IMR-90 (cell line): Measurements from ENCODE around the gene CDHR4. TPM values are rescaled to one million over a fixed set of nuclear protein-coding genes. Genes with fewer than 3 reads are reported as not detected.

ENCODE experiments used
- ATAC-seq: fragments of 200-7000 bp; cut with Tn5 transposase; 2 replicates; pipeline ENCODE4 v1.9.1; 2020; ENCODE audit warnings: low read depth, mild to moderate bottlenecking, moderate library complexity
- BruUV-seq: library from RNA; stranded (reverse); fragments of 400-500 nt; replicated peaks from 2 replicates; lab custom pipeline; 2021; lab: Mats Ljungman, UMichigan
- CTCF ChIA-PET: fragments of 300-600 bp; formaldehyde crosslinking; extraction: SDS; loops from one replicate; lab custom pipeline; 2021; ENCODE audit warnings: antibody characterized with exemption; lab: Yijun Ruan, JAX
- POLR2A ChIA-PET: fragments of 300-600 bp; sonication (Branson Sonifier 250); formaldehyde crosslinking; loops from one replicate; lab custom pipeline; 2022; ENCODE audit warnings: antibody characterized with exemption; ENCODE audit not compliant: unreplicated experiment; lab: Charles Lee
- DNase-seq: peaks from one replicate; pipeline ENCODE4 v3.0.0; 2013
- H2AFZ ChIP-seq: replicated peaks from 2 replicates; pipeline ENCODE3; 2013; ENCODE audit warnings: low read length, mild to moderate bottlenecking; ENCODE audit not compliant: poor library complexity
- H2AK5ac ChIP-seq: 2 replicates; pipeline ENCODE4 v1.6.1; 2013; ENCODE audit warnings: low read depth, low read length, inconsistent platforms
- H2AK9ac ChIP-seq: replicated peaks from 2 replicates; pipeline ENCODE3; 2013; ENCODE audit warnings: mild to moderate bottlenecking, low read depth, low read length, moderate library complexity; ENCODE audit not compliant: poor library complexity
- H2BK120ac ChIP-seq: 2 replicates; pipeline ENCODE4 v1.6.1; 2013; ENCODE audit warnings: low read depth, low read length, inconsistent platforms
- H2BK15ac ChIP-seq: 3 replicates; pipeline ENCODE4 v1.6.1; 2013; ENCODE audit warnings: low read depth, low read length, inconsistent platforms
- H2BK20ac ChIP-seq: 2 replicates; pipeline ENCODE4 v1.6.1; 2013; ENCODE audit warnings: low read depth, mild to moderate bottlenecking, inconsistent platforms, low read length, moderate library complexity
- H2BK5ac ChIP-seq: 2 replicates; pipeline ENCODE4 v1.6.1; 2013; ENCODE audit warnings: mild to moderate bottlenecking, low read depth, low read length, inconsistent platforms; ENCODE audit not compliant: poor library complexity, severe bottlenecking
- H3K14ac ChIP-seq: replicated peaks from 2 replicates; pipeline ENCODE4 v1.6.1; 2013; ENCODE audit warnings: low read depth, low read length, inconsistent platforms
- H3K18ac ChIP-seq: 2 replicates; pipeline ENCODE4 v1.6.1; 2013; ENCODE audit warnings: low read depth, low read length, control low read depth
- H3K23ac ChIP-seq: 2 replicates; pipeline ENCODE4 v1.6.1; 2013; ENCODE audit warnings: low read depth, low read length, inconsistent platforms
- H3K27ac ChIP-seq: 2 replicates; pipeline ENCODE4 v1.5.1; 2013; ENCODE audit warnings: mild to moderate bottlenecking, control low read depth, low read length; ENCODE audit not compliant: insufficient read depth
- H3K27me3 ChIP-seq: 2 replicates; pipeline ENCODE4 v1.6.1; 2013; ENCODE audit warnings: low read length; ENCODE audit not compliant: control insufficient read depth, insufficient read depth
- H3K36me3 ChIP-seq: 2 replicates; pipeline ENCODE4 v1.6.1; 2013; ENCODE audit warnings: low read length, mixed read lengths; ENCODE audit not compliant: control insufficient read depth, insufficient read depth
- H3K4ac ChIP-seq: 2 replicates; pipeline ENCODE4 v1.6.1; 2013; ENCODE audit warnings: low read depth, low read length, inconsistent platforms
- H3K4me1 ChIP-seq: 2 replicates; pipeline ENCODE4 v1.6.1; 2013; ENCODE audit warnings: low read length, mixed read lengths; ENCODE audit not compliant: control insufficient read depth, insufficient read depth
- H3K4me2 ChIP-seq: 2 replicates; pipeline ENCODE4 v1.6.1; 2013; ENCODE audit warnings: low read depth, mild to moderate bottlenecking, control low read depth, low read length, moderate library complexity
- H3K4me3 ChIP-seq: 2 replicates; pipeline ENCODE4 v1.5.1; 2013; ENCODE audit warnings: low read depth, mild to moderate bottlenecking, control low read depth, low read length, moderate library complexity; ENCODE audit not compliant: insufficient read depth
- H3K56ac ChIP-seq: 2 replicates; pipeline ENCODE4 v1.6.1; 2013; ENCODE audit warnings: low read length, inconsistent platforms; ENCODE audit not compliant: insufficient read depth; ENCODE audit errors: extremely low read depth
- H3K79me1 ChIP-seq, 2 experiments: 2 replicates each; pipeline ENCODE4 v1.6.1; 2013; ENCODE audit warnings: low read length in 2 of 2, inconsistent platforms in 1 of 2, low read depth in 1 of 2
- H3K9ac ChIP-seq: 2 replicates; pipeline ENCODE4 v1.6.1; 2013; ENCODE audit warnings: low read depth, low read length, control low read depth
- H3K9me1 ChIP-seq: 2 replicates; pipeline ENCODE4 v1.6.1; 2013; ENCODE audit warnings: low read length, inconsistent platforms; ENCODE audit not compliant: insufficient read depth
- H3K9me3 ChIP-seq: 2 replicates; pipeline ENCODE4 v1.6.1; 2013; ENCODE audit warnings: low read length; ENCODE audit not compliant: control insufficient read depth, insufficient read depth
- H4K20me1 ChIP-seq: 2 replicates; pipeline ENCODE4 v1.6.1; 2013; ENCODE audit warnings: low read length, inconsistent platforms; ENCODE audit not compliant: insufficient read depth
- H4K5ac ChIP-seq: 2 replicates; pipeline ENCODE4 v1.6.1; 2013; ENCODE audit warnings: mild to moderate bottlenecking, low read depth, low read length, control low read depth
- H4K8ac ChIP-seq, 2 experiments: 2 replicates each; pipeline ENCODE4 v1.6.1; 2013; ENCODE audit warnings: low read depth in 2 of 2, low read length in 2 of 2, control low read depth in 1 of 2, inconsistent platforms in 1 of 2
- H4K91ac ChIP-seq: 2 replicates; pipeline ENCODE4 v1.6.1; 2013; ENCODE audit warnings: low read depth, low read length, inconsistent platforms; ENCODE audit not compliant: insufficient read depth
- BHLHE40 ChIP-seq: fragments of 150-350 bp; IDR thresholded peaks from 2 replicates; pipeline ENCODE4 v1.6.1; 2016; ENCODE audit warnings: mild to moderate bottlenecking, low read depth, low read length
- CEBPB ChIP-seq: IDR thresholded peaks from 2 replicates; pipeline ENCODE4 v1.6.1; 2012; ENCODE audit warnings: low read depth, low read length, improper control_type of control experiment
- CHD1 ChIP-seq: IDR thresholded peaks from 2 replicates; pipeline ENCODE4 v1.6.1; 2012; ENCODE audit warnings: low read depth, low read length, improper control_type of control experiment
- CTCF ChIP-seq: conservative IDR thresholded peaks from 2 replicates; pipeline ENCODE4 v1.5.1; 2012; ENCODE audit warnings: mild to moderate bottlenecking, low read depth, low read length, improper control_type of control experiment
- FOS ChIP-seq: fragments of 150-350 bp; IDR thresholded peaks from 2 replicates; pipeline ENCODE4 v1.6.1; 2016; ENCODE audit warnings: low read depth, low read length
- MAFK ChIP-seq: IDR thresholded peaks from 2 replicates; pipeline ENCODE4 v1.6.1; 2012; ENCODE audit warnings: low read depth, low read length, improper control_type of control experiment
- MAZ ChIP-seq: IDR thresholded peaks from 2 replicates; pipeline ENCODE4 v1.6.1; 2012; ENCODE audit warnings: low read depth, mild to moderate bottlenecking, low read length, improper control_type of control experiment, moderate library complexity, borderline replicate concordance
- MXI1 ChIP-seq: IDR thresholded peaks from 2 replicates; pipeline ENCODE4 v1.6.1; 2012; ENCODE audit warnings: low read depth, mild to moderate bottlenecking, low read length, moderate library complexity, borderline replicate concordance
- NFE2L2 ChIP-seq: fragments of 150-350 bp; IDR thresholded peaks from 2 replicates; pipeline ENCODE4 v1.6.1; 2016; ENCODE audit warnings: low read depth, mild to moderate bottlenecking, low read length
- POLR2A ChIP-seq: IDR thresholded peaks from 2 replicates; pipeline ENCODE4 v1.6.1; 2012; ENCODE audit warnings: mild to moderate bottlenecking, low read depth, low read length
- RAD21 ChIP-seq: IDR thresholded peaks from 2 replicates; pipeline ENCODE4 v1.6.1; 2012; ENCODE audit warnings: low read length, improper control_type of control experiment
- RCOR1 ChIP-seq: IDR thresholded peaks from 2 replicates; pipeline ENCODE4 v1.6.1; 2012; ENCODE audit warnings: mild to moderate bottlenecking, low read length, improper control_type of control experiment; ENCODE audit not compliant: insufficient replicate concordance
- RFX5 ChIP-seq: IDR thresholded peaks from 2 replicates; pipeline ENCODE4 v1.8.0; 2012; ENCODE audit warnings: low read depth, mild to moderate bottlenecking, low read length, moderate library complexity
- SMC3 ChIP-seq: fragments of 150-350 bp; IDR thresholded peaks from 2 replicates; pipeline ENCODE4 v1.6.1; 2016; ENCODE audit warnings: low read depth, mild to moderate bottlenecking, antibody characterized with exemption, low read length, moderate library complexity
- USF2 ChIP-seq: fragments of 150-350 bp; IDR thresholded peaks from 2 replicates; pipeline ENCODE4 v1.6.1; 2017; ENCODE audit warnings: mild to moderate bottlenecking, antibody characterized with exemption, low read length, low read depth
- WGBS, 2 experiments: methylation state at CpG; one replicate each; pipeline versions ENCODE4 v1.1.5 to v1.1.7; 2013; ENCODE audit warnings: missing lambda C conversion rate in 2 of 2; ENCODE audit not compliant: insufficient read length in 1 of 2; ENCODE audit errors: extremely low coverage in 2 of 2; 5-methylcytosine and 5-hydroxymethylcytosine counted together
- dilution Hi-C: fragments of 300-500 bp; cut with HindIII; formaldehyde crosslinking; loops from one replicate; pipeline ENCODE4 v1.14.3; 2018; ENCODE audit warnings: low sequenced_read_pairs; ENCODE audit not compliant: unreplicated experiment
- in situ Hi-C: fragments of 300-500 bp; cut with MboI; formaldehyde crosslinking; loops from 3 replicates; pipeline ENCODE4 v1.14.3; 2019; ENCODE audit warnings: low sequenced_read_pairs, inconsistent platforms, mixed read lengths
- intact Hi-C: fragments of 100-400 bp; cut with micrococcal nuclease; formaldehyde crosslinking; loops from 2 replicates; pipeline ENCODE4 v1.10.0; 2022
- polyA plus RNA-seq, 3 experiments: library from polyadenylated mRNA; depleted of rRNA; stranded (reverse); fragments of >200 nt; gene quantifications; 2 replicates each; pipeline ENCODE4 v1.2.3, GENCODE V29; 2012; ENCODE audit warnings: low replicate concordance in 1 of 3
- total RNA-seq: library from RNA; depleted of rRNA; stranded (reverse); fragments of >200 nt; gene quantifications from 2 replicates; pipeline ENCODE4 v1.2.3, GENCODE V29; 2012
- TF ChIP-seq, protein P1 (sequence below): fragments of 150-350 bp; IDR thresholded peaks from 2 replicates; pipeline ENCODE4 v1.6.1; 2016; ENCODE audit warnings: low read depth, mild to moderate bottlenecking, low read length, moderate library complexity, borderline replicate concordance

The CDHR4 gene
- total and polyA plus RNA-seq, 2 of the 4 experiments (the other 2 are of a cell fraction): not detected

DNA sequence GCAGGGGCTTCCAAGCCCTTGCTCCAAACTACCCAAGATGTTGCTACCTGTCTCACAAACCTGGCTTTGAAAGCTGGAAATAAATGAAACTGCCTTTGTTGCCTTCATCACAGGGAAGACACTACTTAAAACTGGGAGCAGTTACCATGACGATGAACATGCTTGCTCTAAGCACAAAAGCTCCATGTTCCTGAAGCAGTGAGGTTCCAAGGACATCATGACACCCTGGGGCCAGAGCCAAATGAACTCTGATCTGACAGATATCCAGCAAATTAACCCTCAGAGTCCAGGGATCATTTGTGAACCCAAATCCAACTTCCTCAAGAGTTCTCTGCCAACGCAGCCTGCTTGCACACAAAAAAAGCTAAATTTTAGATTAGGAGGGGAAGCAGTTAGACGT lies 46.0 kb upstream of the CDHR4 start:
- Histone ChIP-seq H2AK9ac (no peak overlapping the region), H2BK20ac (no peak overlapping the region), H4K20me1 (no peaks in the 10 kb centered on the region), H3K9ac (no peak overlapping the region), H2BK120ac (no peak overlapping the region), H2BK5ac (no peak overlapping the region), H2AK5ac (no peak overlapping the region), H3K27me3 (no peaks in the 10 kb centered on the region), H3K18ac (no peak overlapping the region), H3K56ac (no peak overlapping the region), H3K27ac (no peak overlapping the region), H3K4ac (no peak overlapping the region), H3K9me1 (peaks cover 3% of the 10 kb centered on the region; the same call in 1 of the 2 replicates), H3K9me3 (no peaks in the 10 kb centered on the region), H4K5ac (no peak overlapping the region), H3K79me1 (peaks cover 0 to 6% of the 10 kb centered on the region in 2 experiments; a peak in 2 of 4 replicates), H3K36me3 (peaks cover 3% of the 10 kb centered on the region), H2BK15ac (no peak overlapping the region), H3K4me3 (no peak overlapping the region), H3K4me2 (no peak overlapping the region), H3K14ac (no peak overlapping the region), H2AFZ (no peak overlapping the region), H4K91ac (no peak overlapping the region), H3K4me1 (no peaks in the 10 kb centered on the region), H4K8ac (no peak overlapping the region), H3K23ac (no peak overlapping the region)
- intact Hi-C loops: no loop called here
- in situ Hi-C loops: no loop called here
- no TSS peak for BruUV-seq
- no peak for TF ChIP-seq FOS
- TF ChIP-seq BHLHE40: no peak
- no peak for TF ChIP-seq MXI1
- TF ChIP-seq SMC3: no peak
- TF ChIP-seq USF2: no peak
- TF ChIP-seq RAD21: no peak
- TF ChIP-seq, protein P1, sequence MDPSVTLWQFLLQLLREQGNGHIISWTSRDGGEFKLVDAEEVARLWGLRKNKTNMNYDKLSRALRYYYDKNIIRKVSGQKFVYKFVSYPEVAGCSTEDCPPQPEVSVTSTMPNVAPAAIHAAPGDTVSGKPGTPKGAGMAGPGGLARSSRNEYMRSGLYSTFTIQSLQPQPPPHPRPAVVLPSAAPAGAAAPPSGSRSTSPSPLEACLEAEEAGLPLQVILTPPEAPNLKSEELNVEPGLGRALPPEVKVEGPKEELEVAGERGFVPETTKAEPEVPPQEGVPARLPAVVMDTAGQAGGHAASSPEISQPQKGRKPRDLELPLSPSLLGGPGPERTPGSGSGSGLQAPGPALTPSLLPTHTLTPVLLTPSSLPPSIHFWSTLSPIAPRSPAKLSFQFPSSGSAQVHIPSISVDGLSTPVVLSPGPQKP: no peak
- TF ChIP-seq CTCF: no peak
- TF ChIP-seq RCOR1: no peak
- TF ChIP-seq RFX5: no peak
- no peak for TF ChIP-seq CHD1
- no peak for TF ChIP-seq NFE2L2
- no peak for TF ChIP-seq POLR2A
- TF ChIP-seq MAZ: no peak
- no peak for TF ChIP-seq MAFK
- no peak for TF ChIP-seq CEBPB
- DNase-seq: no peak
- dilution Hi-C loops: no loop called here
- 100% methylated on average over 1 of the region's 3 CpGs; no CpG with 5 or more reads in 1 of the 2 experiments for WGBS, 2 experiments
- no peak for ATAC-seq
- POLR2A ChIA-PET: no interaction called here
- CTCF ChIA-PET: no interaction called here
